Kidney (tissue), 14 donors: ENCODE data around the gene TMEM132C. TPM values are rescaled to one million over a fixed set of nuclear protein-coding genes. Genes with fewer than 3 reads are reported as not detected.

Experiments used
- DNase-seq, 5 donors: peaks; one replicate each; pipeline ENCODE4 v3.0.0-alpha.2; 2013 to 2020
- FAIRE-seq: peaks from 2 replicates; lab custom pipeline; 2012; peaks lifted over from hg19 to GRCh38; lab: Jason Lieb, UNC
- H3K27ac ChIP-seq, 2 donors: one replicate each; pipeline ENCODE4 v1.7.0; 2013; ENCODE audit warnings: low read depth in 2 of 2, low read length in 2 of 2, inconsistent platforms in 1 of 2
- H3K27me3 ChIP-seq: one replicate; pipeline ENCODE4 v1.7.1; 2013; ENCODE audit warnings: low read length, inconsistent platforms; ENCODE audit not compliant: control insufficient read depth, insufficient read depth
- H3K36me3 ChIP-seq, 3 donors: one replicate each; pipeline versions ENCODE4 v1.7.0 to v1.7.1; 2013; ENCODE audit warnings: low read length in 3 of 3, control low read depth in 1 of 3, inconsistent platforms in 1 of 3; ENCODE audit not compliant: insufficient read depth in 3 of 3, control insufficient read depth in 2 of 3
- H3K4me1 ChIP-seq, 3 donors: one replicate each; pipeline versions ENCODE4 v1.7.0 to v1.7.1; 2013; ENCODE audit warnings: low read length in 3 of 3, inconsistent platforms in 1 of 3, low read depth in 1 of 3; ENCODE audit not compliant: control insufficient read depth in 2 of 3, insufficient read depth in 2 of 3
- H3K4me3 ChIP-seq, 3 donors: one replicate each; pipeline versions ENCODE4 v1.7.0 to v1.8.1; 2013; ENCODE audit warnings: low read length in 3 of 3, control low read depth in 1 of 3, inconsistent platforms in 1 of 3
- H3K9ac ChIP-seq, 3 donors: one replicate each; pipeline versions ENCODE4 v1.7.0 to v1.7.1; 2013; ENCODE audit warnings: low read length in 3 of 3, control low read depth in 1 of 3, inconsistent platforms in 1 of 3
- H3K9me3 ChIP-seq, 3 donors: one replicate each; pipeline versions ENCODE4 v1.7.0 to v1.7.1; 2013; ENCODE audit warnings: low read length in 3 of 3, control low read depth in 1 of 3, inconsistent platforms in 1 of 3; ENCODE audit not compliant: control insufficient read depth in 2 of 3, insufficient read depth in 1 of 3
- intact Hi-C: fragments of 100-400 bp; cut with DNase I; formaldehyde crosslinking; loops from one replicate; pipeline ENCODE4 v1.11.1; 2022
- polyA plus RNA-seq: library from polyadenylated mRNA; stranded (reverse); fragments of 350-450 nt; fragmentation: Illumina TruSeq; extraction: RNeasy Lipid Tissue Mini Kit (QIAGEN cat#74804); gene quantifications from one replicate; pipeline ENCODE4 v1.2.3, GENCODE V29; 2014; ENCODE audit warnings: low read depth, low replicate concordance; ENCODE audit not compliant: insufficient read depth
- total RNA-seq: library from RNA; stranded (reverse); fragmentation: NEBNext Ultra II Directional; extraction: Animal tissue kit (Norgen Biotek cat#: 25700); gene quantifications from one replicate; pipeline ENCODE4 v1.2.1, GENCODE V29; 2021
- TF ChIP-seq, protein P1 (sequence below): IDR thresholded peaks from 3 replicates; pipeline ENCODE4 v1.5.1; 2012; ENCODE audit warnings: mild to moderate bottlenecking, moderate library complexity, borderline replicate concordance; ENCODE audit not compliant: insufficient read depth; ENCODE audit errors: extremely low read depth
- donor health status: control.
- donor health status: control.
- donor health status: control.
- donor health status: control.
- donor health status: control.
- donor health status: DM: yes; HTN: yes; CAD: no.
- donor health status: Normal renal cell carcinoma (clear cell type).

The TMEM132C gene
- total and polyA plus RNA-seq, 2 donors from 2014 or later = 0.28 to 0.75 TPM

DNA sequence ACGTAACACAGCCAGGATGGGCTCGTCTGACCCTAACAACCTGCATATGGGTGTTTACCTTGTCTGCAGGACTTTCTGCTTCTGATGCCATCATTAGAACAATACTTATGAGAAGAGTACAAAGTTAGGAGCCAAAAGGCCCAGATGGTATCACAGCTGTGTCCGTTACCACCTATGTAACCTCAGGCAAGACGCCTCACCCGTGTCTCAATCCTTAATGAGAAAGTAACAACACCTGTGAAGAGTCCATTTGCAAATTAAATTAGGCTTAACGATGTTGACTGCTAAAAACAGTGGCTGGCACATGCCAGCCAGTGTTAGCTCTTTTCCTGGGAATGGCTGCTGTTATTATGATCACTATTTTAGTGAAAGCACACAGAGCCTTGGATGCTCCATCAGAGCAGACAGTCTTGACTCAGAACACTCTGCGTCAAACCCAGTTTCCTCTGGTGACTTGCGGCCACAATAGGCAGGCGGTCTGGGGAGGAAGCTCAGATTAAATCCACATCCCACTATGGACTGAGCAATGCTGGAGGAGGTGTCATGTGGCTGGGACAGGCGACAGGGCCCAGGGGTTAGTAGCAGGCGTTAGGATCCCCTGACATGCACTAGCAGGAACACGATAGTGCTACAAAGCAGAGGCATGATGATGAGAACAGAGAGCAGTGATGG lies 431.5 kb downstream of the TMEM132C start:
- no peak for FAIRE-seq
- Histone ChIP-seq H3K4me3 (no peak overlapping the region), H3K36me3 (no peaks in the 10 kb centered on the region), H3K27me3 (no peaks in the 10 kb centered on the region), H3K27ac (no peak overlapping the region), H3K9me3 (peaks cover 0 to 4% (median 0%) of the 10 kb centered on the region in 3 donors), H3K4me1 (no peaks in the 10 kb centered on the region), H3K9ac (no peak overlapping the region)
- intact Hi-C loops = no loop called here
- DNase-seq = no peak
- TF ChIP-seq, protein P1, sequence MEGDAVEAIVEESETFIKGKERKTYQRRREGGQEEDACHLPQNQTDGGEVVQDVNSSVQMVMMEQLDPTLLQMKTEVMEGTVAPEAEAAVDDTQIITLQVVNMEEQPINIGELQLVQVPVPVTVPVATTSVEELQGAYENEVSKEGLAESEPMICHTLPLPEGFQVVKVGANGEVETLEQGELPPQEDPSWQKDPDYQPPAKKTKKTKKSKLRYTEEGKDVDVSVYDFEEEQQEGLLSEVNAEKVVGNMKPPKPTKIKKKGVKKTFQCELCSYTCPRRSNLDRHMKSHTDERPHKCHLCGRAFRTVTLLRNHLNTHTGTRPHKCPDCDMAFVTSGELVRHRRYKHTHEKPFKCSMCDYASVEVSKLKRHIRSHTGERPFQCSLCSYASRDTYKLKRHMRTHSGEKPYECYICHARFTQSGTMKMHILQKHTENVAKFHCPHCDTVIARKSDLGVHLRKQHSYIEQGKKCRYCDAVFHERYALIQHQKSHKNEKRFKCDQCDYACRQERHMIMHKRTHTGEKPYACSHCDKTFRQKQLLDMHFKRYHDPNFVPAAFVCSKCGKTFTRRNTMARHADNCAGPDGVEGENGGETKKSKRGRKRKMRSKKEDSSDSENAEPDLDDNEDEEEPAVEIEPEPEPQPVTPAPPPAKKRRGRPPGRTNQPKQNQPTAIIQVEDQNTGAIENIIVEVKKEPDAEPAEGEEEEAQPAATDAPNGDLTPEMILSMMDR = no peak

DNA sequence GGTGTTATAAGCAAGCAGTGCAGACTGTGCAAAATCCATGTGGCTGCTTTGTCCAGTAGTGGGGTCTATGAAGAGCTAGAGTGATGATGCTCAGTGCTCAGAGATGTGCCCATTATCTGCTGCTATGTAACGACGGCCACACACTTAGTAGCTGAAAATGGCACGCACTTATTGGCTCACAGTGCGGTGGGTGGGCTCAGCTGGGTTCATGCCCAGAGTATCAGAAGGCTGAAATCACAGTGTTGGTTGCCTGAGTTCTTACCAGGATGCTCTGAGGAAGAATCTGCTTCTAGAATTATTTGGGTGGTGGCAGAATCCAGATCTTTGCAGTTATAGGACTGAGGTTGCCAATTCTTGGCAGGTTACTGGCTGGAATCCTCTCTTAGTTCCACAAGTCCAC lies 432.1 kb downstream of the TMEM132C start:
- Histone ChIP-seq H3K9me3 (peaks cover 0 to 4% (median 0%) of the 10 kb centered on the region in 3 donors), H3K36me3 (no peaks in the 10 kb centered on the region), H3K4me1 (no peaks in the 10 kb centered on the region), H3K27ac (no peak overlapping the region), H3K27me3 (no peaks in the 10 kb centered on the region), H3K9ac (no peak overlapping the region), H3K4me3 (no peak overlapping the region)
- intact Hi-C loops = no loop called here
- DNase-seq (no peak), FAIRE-seq (no peak)
- TF ChIP-seq, protein P1 = no peak

DNA sequence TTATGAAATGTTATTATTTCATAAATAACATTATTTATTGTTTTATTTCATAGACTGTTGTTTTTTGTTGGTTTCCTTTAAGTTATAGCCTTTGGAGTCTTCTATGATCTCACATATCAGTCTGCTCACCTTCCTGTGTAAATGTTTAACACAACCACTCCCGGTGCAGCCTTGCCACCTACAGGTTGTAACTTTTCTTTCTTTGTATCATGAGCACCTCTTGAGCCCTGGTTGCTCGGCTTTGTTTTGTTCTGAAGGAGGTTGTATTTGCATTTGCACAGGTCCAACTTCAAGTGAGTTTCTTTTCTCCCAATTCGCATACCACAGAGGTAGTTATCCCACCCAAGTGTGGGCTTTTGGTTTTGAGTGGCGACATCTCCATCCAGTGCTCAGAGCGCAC lies 435.4 kb downstream of the TMEM132C start:
- Histone ChIP-seq H3K4me3 (no peak overlapping the region), H3K27ac (no peak overlapping the region), H3K27me3 (no peaks in the 10 kb centered on the region), H3K9ac (no peak overlapping the region), H3K4me1 (no peaks in the 10 kb centered on the region), H3K36me3 (no peaks in the 10 kb centered on the region), H3K9me3 (peaks cover 0 to 4% (median 0%) of the 10 kb centered on the region in 3 donors)
- peak in 3 of 5 donors; percentile 15 to 34 (median 16) for DNase-seq
- no peak for FAIRE-seq
- intact Hi-C loops = no loop called here
- TF ChIP-seq, protein P1 = no peak

DNA sequence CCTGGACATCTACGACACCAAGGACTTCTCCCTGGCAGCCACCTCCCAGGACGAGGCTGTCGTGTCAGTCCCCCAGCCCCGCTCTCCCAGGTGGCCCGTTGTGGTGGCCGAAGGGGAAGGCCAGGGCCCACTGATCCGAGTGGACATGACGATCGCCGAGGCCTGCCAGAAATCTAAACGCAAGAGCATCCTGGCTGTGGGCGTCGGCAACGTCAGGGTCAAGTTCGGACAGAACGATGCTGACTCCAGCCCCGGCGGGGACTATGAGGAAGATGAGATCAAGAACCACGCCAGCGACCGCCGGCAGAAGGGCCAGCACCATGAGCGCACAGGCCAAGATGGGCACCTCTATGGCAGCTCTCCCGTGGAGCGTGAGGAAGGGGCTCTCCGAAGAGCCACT lies 438.2 kb downstream of the TMEM132C start:
- FAIRE-seq = no peak
- Histone ChIP-seq H3K9me3 (no peaks in the 10 kb centered on the region), H3K9ac (no peak overlapping the region), H3K27ac (no peak overlapping the region), H3K36me3 (no peaks in the 10 kb centered on the region), H3K4me1 (no peaks in the 10 kb centered on the region), H3K27me3 (no peaks in the 10 kb centered on the region), H3K4me3 (no peak overlapping the region)
- TF ChIP-seq, protein P1 = no peak
- intact Hi-C loops = no loop called here
- no peak for DNase-seq
